NCI-H2081 treated with DMSO at 0.1 percent for 48 hours (cell line): ENCODE results near the gene SLC6A6.

Experiments used
- DNase-seq: peaks from one replicate; lab custom pipeline; 2025; lab: John Stamatoyannopoulos, UW

SLC6A6 gene

DNA sequence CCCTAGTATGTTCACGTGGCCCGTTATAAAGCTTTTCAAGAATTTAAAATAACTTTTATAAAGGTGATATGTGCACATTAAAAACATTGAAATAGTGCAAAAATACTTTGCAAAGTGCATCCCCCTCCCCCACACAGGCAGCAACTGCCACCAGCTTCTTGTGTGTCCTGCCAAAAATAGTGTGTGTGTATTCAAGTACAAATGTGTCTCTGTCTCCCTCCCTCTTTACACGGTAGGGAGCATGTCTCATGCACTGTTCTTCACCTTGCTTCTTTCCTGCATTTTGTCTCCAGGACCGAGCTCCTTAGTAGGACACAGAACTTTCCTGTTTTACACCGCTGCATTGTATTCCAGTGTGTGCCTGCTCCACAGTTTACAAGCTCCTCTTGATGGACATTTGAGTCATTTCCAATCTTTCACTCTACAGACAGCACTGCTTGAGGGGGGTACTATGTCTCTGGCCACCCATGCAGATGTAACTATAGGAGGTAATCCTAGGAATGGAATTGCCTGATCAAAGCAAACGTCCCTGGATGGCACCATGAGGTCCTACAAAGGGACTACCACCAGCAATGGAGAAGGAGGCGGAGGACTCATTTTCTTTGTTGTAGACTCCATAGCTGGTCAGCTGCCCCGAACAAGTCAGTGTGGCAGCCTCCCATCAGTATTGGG is 52.4 kb downstream of the SLC6A6 start:
- DNase-seq, result no peak

DNA sequence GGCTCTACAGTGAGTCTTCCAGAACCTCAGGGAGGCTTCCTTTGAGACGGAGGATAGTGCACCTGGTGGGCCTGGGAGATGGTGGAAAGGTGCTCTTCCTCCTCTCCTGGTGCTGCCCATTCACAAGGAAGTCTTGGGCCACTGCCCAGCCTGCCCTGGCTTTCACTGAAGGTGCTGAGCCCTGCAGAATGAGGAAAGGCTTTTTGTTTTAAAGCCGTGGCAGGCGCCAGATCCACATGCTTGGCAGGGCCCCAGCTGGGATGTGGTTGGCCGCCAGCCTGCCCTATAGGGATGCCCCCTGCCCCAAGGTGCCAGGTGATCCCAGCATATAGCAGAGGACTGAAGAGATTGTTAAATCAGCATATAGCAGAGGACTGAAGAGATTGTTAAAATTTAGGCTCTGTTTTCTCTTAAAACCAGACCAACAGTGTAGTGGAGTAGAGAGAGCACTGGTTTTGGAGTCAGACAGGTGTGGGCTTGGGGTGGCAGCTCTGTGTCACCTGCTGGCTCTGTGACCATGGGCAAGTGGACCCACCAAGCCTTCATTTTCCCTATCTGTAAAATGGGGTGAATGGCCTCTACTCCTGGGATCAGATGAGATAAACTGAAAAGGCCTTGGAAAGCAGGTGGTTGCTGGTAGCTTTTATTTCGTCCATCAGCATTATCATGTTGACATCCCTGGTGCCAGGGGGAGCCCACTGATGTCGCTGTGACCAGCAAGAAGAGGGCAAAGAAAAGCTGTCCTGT is 53.3 kb downstream of the SLC6A6 start:
- no peak for DNase-seq

DNA sequence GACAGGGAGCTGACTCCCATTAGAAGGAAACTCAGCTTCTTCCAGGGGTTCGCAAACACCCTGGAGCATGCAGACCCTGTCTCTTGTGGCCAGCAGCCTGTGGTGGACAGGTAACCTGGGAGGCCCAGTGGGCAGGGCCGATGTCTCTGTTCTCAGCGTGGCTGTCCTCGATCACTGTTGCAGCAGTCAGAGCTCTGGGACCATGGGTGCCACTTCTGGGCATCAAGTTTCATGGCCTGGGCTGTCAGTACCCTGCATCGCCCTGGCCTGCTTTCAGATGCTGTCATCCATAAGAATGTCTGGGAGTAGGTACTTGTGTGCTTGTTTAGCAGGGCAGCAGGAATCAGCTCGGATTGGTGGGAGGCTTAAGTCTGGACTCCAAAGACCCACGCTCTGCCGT is 54.4 kb downstream of the SLC6A6 start:
- DNase-seq, result no peak

DNA sequence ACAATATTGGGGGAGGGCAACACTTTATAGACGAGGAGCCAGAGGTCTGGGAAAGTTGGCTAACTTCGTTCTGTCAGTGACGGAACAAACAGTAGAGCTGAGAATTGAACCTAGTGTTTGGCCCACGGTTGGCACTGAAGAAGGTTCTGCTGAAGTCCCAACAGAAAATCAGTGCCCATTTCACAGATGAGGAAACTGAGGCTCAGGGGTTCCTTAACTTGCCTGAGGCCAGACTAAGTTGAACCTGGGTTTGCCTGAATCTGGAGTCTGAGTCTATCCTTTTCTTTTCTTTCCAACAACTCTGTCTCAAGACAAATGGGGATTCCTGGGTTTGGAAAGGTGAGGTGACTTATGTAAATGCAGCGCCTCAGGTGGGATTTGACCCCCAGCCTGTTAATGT is 55.1 kb downstream of the SLC6A6 start:
- DNase-seq, result no peak

DNA sequence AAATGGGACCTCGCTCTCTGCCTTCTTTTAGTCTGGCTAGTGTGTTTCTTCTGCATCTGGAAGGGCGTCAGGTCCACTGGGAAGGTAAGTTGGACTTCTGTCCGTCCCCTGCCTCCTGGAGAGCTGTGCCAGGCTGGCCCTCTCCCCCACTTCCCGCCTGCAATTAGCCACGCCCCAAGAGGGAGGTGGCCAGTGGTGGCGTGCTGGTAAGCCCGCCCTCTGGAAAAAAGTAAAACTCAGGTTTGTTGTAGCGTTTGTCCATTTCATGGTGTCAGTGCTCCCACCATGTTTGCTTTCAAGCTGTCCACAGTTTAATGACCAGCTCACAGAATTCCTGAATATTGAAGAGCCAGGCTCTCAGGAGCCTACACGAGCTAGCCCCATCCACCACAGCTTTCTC is 55.6 kb downstream of the SLC6A6 start:
- DNase-seq, result no peak

DNA sequence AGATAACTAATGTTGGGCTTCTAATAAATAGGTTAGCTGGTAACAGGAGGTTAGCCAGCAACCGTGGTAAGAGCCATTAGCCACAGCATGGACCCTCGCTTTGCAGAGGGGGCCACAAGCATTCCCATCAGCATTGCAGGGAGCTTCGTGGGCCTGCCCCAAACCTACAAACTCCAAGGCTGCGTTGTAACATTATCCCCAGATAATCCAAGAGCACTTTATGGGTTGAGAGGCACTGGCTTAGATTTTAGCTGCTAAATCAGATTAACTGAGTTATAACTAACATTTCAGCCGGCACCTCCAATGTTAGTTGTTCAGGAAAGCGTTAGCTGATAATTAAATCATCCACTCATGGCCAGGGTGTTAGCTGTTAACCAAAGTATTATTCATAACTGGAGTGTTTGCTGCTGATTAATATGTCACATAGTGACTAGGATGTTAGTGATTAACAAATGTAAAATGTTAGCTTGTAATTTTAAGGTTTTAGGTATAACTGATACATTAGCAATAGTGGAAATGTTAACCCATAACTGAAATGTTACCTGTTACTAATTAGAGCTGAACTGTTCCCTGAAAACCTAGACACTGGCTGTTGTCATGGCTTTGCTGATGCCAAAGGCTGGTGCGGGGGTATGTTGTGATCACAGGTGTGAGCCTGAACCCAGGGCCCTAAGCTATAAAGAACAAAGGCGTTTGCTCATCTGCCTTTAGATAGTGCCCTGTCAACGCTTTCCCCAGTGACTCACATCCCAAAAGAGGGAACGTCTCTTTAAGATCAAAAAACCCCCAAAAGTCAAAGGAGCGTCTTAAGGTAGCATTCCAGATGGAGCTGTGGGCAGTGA is 56.2 kb downstream of the SLC6A6 start:
- no peak for DNase-seq

DNA sequence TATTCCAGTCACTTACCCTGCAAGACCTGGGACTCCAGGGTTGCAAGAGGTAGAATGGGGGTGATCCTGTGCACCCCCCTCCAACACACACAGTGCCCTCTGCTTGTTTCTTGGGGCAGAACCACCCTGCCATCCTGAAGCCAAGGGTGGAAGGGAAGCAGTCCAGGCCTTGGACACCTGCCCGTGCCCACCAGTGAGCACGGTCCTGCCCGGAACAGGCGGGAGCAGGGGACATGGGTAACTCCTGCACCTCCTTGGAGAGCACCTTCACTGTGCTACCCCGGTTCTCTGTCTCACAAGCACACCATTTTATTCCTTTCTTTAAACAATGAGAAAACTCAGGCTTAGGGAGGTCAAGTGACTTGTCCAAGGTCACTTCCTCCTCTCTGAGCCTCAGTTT is 57.0 kb downstream of the SLC6A6 start:
- no peak for DNase-seq

DNA sequence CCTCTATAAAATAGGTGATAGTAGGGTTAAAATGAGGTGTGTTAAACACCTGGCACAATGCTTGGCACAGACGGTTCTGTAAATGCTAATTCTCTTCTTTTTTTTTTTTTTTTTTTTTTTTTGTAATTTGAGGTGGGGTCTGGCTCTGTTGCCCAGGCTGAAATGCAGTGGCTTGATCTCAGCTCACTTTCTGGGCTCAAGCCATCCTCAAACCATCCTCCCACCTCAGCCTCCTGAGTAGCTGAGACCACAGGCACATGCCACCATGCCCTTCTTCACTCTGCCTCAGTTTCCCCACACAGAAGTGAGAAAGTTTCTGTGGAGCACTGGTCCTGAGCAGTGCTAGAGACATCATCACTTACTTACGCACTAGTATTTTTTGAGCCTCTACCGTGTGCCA is 57.4 kb downstream of the SLC6A6 start:
- DNase-seq, result no peak

DNA sequence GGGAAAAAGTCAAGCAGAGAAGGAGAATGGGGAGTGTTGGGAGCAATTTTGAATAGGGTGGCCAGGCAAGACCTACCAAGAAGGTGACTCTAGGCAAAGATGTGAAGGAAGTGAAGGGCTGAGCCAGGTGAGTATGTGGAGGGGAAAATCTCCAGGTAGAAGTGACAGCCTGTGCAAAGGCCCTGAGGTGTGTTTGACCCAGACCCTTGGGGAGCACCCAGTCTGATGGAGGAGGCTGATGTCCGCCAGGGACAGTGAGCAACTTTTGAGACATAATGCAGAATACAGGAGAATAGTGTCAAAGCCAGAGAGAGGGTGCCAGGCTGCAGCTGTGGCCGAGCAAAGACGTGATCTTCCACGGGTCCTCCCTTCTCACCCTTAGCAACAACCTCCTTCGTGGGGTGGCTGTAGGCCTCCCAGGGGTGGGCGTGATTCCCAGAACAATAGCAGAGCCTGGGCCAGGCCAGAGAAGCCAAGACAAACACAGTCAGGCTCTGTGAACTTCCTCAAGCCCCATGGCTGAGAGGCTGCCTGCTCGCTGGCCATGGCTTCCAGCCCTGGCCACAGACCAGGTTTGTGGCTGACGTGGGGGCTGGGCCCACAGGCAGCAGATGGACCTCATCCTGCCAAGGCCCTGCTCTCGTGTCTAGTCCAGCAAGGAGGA is 58.1 kb downstream of the SLC6A6 start:
- no peak for DNase-seq

DNA sequence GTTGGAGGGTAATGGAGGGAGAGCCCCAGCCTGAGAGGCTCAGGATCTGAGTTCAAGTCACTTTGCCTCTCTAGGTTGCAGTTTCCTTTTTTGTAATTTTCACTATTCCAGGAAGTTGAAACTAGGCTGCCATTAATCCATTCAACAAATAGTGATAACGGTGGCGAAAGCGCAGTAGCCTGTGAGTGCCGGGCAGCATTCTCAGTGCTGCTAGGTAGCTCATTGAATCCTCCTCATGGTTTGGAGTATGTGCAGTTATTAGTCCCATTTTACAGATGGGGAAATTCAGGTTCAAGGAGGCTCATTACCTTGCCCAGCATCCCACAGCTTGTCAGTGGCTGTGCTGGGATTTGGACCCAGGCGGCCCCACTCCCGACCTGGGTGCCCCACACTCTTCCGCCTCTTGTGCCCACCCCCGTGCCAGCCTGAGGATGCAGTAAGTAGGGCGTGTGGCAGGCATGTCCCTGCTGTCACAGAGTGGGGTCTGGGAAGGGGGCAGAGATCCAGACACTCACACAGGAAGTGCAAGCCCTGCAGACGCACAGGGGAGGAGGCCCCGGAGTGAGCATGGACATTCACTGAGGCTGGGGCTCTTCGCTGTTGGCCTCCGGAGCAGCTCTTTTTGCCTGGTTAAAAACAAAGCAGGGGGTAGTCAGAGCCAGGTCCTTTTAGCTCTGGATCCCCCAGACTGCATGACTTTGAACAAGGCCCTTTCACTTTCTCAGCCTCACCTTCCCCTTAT is 58.8 kb downstream of the SLC6A6 start:
- no peak for DNase-seq

DNA sequence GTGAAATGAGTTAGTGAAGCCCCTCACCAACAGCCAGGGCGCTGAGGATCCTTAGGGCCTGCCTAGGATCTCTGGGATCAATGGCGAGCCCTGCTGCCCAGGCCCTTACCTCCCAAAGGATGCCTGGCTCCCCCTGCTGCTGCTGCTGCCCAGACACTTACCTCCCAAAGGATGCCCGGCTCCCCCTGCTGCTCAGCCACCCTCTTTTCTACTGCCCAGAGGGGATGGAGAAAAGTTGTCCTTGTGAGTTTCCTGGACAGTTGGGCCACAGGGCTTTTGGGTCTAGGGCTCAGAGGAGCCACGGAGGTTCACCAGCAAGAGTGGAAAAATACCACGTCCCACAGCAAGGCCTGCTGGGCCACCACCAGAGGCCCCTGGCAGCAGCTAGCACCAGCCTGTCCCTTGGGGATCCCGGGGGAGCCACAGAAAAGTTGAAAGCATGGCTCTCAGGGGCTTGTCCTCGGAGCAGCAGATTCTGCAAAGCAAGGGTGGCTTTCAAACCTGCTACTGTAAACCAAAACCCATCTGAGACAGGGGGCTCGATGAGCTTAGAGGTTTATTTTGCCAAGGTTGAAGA is 59.4 kb downstream of the SLC6A6 start:
- DNase-seq, result no peak

DNA sequence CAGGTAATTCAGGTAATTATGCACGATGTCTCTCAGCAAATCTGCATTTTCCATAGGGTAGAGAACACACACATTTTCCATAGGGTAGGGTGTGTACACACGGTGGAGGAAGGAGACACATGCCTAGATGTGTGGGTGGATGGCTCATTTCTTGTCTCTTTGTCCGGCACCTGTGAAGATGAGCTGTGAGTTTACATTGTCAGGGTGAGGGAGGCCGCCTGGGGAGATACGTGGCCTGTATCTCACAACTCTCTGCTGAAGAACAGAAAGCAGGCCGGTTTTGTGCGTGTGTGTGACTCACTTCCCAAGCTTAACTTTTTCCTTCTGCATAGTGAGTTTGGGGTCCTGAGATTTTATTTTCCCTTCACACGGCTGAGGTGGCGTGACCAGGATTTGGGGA is 60.3 kb downstream of the SLC6A6 start:
- no peak for DNase-seq

DNA sequence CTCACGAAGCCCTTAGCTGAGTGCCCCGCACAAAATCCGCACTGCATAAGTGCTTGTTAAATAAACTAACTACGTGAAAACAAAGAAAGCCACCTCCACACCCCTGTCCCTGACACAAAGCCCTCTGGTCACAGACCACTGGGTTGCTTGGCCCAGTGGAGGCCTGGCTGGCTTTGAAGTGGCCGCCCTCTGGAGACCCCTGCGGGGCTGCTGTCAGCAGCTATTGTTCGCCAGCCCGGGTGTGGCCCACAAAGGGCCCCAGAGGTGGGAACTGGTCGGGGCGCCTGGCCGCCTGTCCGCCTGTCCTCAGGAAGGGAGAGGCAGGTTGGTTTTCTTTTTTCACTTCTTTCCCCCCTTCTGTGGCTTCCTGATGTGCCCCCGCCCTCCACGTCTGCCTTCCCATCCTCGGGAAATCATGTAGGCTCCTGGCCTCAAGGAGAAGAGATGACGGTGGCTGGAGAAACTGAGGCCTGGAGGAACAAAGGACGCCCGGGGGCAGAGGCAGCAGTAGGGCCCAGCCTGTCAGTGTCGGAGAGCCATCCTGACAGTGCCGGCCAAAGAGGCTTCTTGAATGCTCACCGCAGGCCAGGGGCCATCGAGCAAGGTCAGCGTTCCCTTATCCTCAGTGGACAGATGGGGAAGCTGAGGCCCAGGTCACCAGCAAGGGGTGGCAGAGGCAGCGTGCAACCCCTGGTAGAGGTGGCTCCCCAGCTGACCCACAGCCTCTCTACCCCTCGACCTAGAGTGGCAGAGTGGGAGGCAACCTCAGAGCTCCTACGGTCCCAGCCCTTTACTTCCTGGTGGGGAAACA is 61.1 kb downstream of the SLC6A6 start:
- no peak for DNase-seq

DNA sequence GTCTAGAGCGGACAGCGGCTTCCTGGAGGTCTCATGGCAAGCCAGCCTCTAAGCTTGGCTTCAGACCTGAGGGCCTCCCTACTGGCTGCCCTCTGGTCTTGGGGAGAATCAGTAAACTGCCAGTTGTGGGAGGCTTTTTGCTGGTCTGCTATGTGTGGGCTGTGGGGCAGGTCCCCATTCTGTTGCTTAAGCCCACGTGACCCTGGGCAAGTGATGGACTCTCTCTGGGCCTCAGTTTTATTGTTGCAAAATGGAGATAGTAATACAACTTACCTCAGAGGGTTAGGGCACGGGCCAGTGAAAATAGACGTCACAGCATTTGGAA is 61.7 kb downstream of the SLC6A6 start:
- DNase-seq, result no peak

DNA sequence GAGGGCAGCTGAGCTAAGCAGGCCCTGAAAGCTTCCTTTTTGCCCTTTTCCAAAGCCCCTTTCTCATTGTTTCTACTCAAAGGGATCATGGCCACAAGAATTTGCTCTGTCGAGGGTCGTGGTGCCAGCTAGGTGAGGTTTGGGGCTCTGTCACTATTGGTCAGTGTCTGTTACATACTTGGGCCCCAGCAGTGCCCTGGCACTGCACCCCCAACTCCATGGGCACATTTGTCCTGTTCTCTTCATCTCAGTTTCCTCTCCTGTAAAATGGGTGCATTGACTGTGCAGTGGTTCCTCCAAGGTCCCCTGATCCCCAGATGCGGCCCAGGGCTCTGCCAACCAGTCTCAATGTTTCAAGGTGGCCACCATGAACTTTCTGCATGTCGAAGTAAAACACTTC is 62.1 kb downstream of the SLC6A6 start:
- no peak for DNase-seq

DNA sequence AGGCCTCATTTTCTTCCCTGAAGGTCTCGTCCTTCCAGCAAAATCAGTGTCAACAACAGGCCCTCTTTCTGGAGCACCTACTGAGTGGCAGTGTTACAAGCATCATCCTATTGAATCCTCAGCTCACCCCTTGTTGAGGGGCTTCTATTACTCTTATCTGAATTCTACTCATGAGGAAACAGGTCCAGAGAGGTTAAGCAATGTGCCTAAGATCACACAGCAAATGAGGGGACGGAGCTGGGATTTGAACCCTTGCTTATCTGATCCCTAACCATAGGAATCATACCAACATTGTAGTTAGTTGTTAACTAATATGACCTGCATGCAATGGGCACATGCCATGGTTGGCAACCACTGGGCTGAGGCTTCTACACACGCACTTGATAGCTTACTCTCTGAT is 63.0 kb downstream of the SLC6A6 start:
- no peak for DNase-seq

DNA sequence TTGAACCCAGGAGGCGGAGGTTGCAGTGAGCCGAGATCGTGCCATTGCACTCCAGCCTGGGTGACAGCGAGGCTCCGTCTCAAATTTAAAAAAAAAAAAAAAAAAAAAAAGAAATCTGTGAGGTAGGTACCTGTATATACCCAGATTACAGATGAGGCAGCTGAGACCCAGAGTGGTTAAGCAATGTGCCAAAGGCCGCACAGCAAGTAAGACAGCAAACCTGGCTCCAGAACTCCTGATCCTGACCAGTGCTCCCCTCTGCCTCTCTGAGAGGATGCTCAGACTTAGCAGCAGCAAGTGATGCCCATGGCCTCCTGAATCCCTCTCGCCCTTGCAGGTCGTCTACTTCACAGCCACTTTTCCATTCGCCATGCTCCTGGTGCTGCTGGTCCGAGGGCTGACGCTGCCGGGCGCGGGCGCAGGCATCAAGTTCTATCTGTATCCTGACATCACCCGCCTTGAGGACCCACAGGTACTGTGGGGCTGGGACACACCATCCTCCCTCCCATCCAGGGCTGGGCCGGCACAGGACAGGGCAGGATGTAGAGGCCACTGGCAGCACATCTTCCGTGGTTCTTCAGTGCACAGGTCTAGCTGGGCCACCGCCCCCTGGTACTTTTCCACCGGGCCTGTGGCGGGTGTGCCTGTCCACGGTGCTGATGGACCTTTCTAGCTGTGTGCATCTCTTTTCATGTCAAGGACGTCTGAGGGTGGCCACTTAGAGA is 63.9 kb downstream of the SLC6A6 start:
- DNase-seq, result no peak

DNA sequence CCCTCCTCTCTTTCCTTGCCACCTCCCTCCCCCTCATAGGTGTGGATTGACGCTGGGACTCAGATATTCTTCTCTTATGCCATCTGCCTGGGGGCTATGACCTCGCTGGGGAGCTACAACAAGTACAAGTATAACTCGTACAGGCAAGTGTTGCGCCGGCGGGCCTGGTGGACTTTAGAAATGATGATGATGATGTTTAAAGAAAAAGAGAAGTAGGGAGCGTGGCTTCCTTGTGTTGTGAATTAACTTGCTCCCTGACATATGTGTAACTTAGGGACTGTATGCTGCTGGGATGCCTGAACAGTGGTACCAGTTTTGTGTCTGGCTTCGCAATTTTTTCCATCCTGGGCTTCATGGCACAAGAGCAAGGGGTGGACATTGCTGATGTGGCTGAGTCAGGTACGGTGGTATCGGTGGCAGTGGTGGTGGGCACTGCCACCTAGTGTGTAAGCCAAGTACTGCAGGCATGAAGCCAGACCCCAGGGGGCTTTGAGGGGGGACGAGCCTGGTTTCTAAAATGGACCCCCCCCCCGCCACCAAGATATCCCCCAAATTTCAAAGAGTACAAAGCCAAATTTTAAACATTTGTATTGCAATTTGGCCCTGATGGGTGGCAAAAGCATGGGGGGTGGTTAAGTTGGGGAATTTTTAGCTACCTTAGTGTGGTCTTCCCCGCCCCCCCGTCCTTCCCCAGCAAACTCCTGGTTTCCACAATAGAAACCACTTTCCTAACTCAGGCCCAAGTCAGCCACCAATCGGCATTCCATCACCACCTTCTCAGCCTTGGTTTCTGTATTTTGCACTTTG is 65.6 kb downstream of the SLC6A6 start:
- no peak for DNase-seq

DNA sequence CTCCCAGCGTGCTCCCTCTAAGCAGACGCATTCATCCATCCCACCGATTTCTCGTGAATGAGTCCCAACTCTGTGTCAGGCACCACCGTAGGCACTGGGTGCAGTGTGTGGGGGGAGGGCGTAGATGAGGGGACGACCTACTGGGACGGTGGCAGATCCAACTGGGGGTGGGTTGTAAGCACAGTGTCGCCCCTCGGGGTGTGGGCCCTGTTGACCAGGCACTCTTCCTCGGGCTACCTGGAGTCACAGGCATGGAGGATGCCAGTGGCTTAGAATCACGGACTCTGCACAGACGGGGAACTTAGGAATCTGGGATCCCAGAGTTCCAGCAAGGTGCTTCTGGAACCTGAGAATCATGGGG is 66.2 kb downstream of the SLC6A6 start:
- DNase-seq, result no peak
